Uterus (tissue), 4 donors: Measurements from ENCODE around the gene SERAC1. TPM values are rescaled to one million over a fixed set of nuclear protein-coding genes. Genes with fewer than 3 reads are reported as not detected.

Source experiments
- DNase-seq, 2 donors: peaks; one replicate each; pipeline ENCODE4 v3.0.0-alpha.2; 2019 to 2020
- H3K27ac ChIP-seq, 2 donors: fragments of 200-600 bp; sonication (generic); 1 replicate in 1 of 2; 2 replicates in 1 of 2; pipeline ENCODE4 v1.5.1; 2016 to 2018
- H3K27me3 ChIP-seq, 2 donors: fragments of 200-600 bp; sonication (generic); one replicate each; pipeline ENCODE4 v1.5.1; 2018 to 2019; ENCODE audit warnings: control low read depth in 1 of 2
- H3K36me3 ChIP-seq, 2 donors: fragments of 200-600 bp; sonication (generic); one replicate each; pipeline ENCODE4 v1.5.1; 2019; ENCODE audit warnings: control low read depth in 1 of 2
- H3K4me1 ChIP-seq, 2 donors: fragments of 200-600 bp; sonication (generic); one replicate each; pipeline ENCODE4 v1.5.1; 2018 to 2019; ENCODE audit warnings: control low read depth in 1 of 2
- H3K4me3 ChIP-seq, 2 donors: fragments of 200-600 bp; sonication (generic); 1 replicate in 1 of 2; 2 replicates in 1 of 2; pipeline ENCODE4 v1.5.1; 2018 to 2019; ENCODE audit warnings: mild to moderate bottlenecking in 1 of 2
- H3K9me3 ChIP-seq, 2 donors: fragments of 200-600 bp; sonication (generic); one replicate each; pipeline ENCODE4 v1.5.1; 2019; ENCODE audit warnings: control low read depth in 1 of 2
- POLR2A ChIP-seq, 2 donors: fragments of 450-650 bp; IDR thresholded peaks; one replicate each; pipeline ENCODE4 v1.6.1; 2016; ENCODE audit warnings: antibody characterized with exemption in 2 of 2, mild to moderate bottlenecking in 1 of 2, moderate library complexity in 1 of 2
- intact Hi-C: fragments of 100-400 bp; cut with DNase I; formaldehyde crosslinking; loops from one replicate; pipeline ENCODE4 v1.15.1; 2023; ENCODE audit warnings: low total_unique reads
- total RNA-seq, 4 donors: library from RNA; depleted of rRNA in 3 of 4; stranded (reverse); fragments of >200 nt in 3 of 4; gene quantifications; one replicate each; pipeline versions ENCODE4 v1.1.0 to v1.2.4, GENCODE V29; 2014 to 2023
- TF ChIP-seq, protein P1 (sequence below), 4 experiments: fragments of 200-600 bp in 2 of 4; fragments of 450-650 bp in 2 of 4; sonication (generic) in 2 of 4; IDR thresholded peaks; one replicate each; pipeline ENCODE4 v1.5.1; 2016 to 2019; ENCODE audit warnings: antibody characterized with exemption in 4 of 4, mild to moderate bottlenecking in 2 of 4, moderate library complexity in 1 of 4
- donor health status: DM: yes; HTN: yes; CAD: no.

SERAC1 gene
- total RNA-seq, 4 donors from 2014 or later: 3.3 to 9.7 (median 8.9) TPM

DNA sequence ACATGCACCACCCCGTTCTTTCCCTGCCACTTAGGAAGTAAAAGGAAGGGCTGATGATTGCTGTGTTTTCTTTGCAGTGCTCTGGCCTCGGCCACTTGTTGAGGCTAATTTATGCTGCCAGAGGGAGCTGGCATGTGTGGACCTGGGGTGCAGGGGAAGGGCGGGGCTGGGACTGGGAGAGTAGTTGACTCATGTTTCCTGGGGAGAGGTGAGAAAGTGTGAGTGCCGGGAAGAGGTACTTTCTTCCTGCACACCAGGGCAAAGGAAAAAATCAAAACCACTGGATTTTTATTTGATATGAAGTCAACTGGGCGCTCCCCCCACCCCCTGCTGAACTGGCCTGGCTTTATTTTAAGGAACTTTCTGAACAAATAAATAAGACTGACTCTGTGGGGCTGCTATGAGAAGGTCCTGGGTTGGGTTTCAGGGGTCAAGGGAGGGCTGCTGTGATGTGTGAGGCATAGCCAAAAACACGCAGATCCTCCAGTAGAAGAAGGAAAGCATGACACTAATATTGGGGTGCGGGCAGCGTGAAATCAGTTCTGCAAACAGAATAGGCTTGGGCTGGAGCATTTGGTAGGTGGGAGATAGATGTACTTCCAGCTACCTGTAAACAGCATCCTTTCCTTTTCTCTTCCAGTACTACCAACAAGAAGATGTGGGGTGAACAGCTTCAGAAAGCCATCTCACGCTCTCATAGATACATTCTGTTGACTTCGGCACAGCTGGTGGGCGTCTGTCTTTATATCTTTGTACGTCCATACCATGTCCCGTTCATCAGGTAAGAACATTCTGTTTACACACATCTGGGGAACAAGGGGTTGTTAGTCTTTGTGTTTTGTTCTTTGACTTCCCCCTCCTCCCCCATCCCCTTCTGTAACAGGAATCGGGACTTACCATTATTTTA is 98.9 kb downstream of the SERAC1 start:
- Histone ChIP-seq H3K36me3 (no peaks in the 10 kb centered on the region), H3K27me3 (no peaks in the 10 kb centered on the region), H3K27ac (peak overlapping the region in 1 of 2 donors; percentile 37), H3K4me3 (no peak overlapping the region), H3K9me3 (no peaks in the 10 kb centered on the region), H3K4me1 (no peaks in the 10 kb centered on the region)
- peak in 1 of 2 donors; percentile 53 for DNase-seq
- intact Hi-C loops: loop anchor here (10.0 kb wide), 1 partner anchor 94 kb away; no protein-coding TSS in a partner anchor
- no peak for TF ChIP-seq POLR2A (IDR thresholded peaks at IDR 0.05)
- TF ChIP-seq, protein P1, sequence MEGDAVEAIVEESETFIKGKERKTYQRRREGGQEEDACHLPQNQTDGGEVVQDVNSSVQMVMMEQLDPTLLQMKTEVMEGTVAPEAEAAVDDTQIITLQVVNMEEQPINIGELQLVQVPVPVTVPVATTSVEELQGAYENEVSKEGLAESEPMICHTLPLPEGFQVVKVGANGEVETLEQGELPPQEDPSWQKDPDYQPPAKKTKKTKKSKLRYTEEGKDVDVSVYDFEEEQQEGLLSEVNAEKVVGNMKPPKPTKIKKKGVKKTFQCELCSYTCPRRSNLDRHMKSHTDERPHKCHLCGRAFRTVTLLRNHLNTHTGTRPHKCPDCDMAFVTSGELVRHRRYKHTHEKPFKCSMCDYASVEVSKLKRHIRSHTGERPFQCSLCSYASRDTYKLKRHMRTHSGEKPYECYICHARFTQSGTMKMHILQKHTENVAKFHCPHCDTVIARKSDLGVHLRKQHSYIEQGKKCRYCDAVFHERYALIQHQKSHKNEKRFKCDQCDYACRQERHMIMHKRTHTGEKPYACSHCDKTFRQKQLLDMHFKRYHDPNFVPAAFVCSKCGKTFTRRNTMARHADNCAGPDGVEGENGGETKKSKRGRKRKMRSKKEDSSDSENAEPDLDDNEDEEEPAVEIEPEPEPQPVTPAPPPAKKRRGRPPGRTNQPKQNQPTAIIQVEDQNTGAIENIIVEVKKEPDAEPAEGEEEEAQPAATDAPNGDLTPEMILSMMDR (IDR thresholded peaks at IDR 0.05): no peak

DNA sequence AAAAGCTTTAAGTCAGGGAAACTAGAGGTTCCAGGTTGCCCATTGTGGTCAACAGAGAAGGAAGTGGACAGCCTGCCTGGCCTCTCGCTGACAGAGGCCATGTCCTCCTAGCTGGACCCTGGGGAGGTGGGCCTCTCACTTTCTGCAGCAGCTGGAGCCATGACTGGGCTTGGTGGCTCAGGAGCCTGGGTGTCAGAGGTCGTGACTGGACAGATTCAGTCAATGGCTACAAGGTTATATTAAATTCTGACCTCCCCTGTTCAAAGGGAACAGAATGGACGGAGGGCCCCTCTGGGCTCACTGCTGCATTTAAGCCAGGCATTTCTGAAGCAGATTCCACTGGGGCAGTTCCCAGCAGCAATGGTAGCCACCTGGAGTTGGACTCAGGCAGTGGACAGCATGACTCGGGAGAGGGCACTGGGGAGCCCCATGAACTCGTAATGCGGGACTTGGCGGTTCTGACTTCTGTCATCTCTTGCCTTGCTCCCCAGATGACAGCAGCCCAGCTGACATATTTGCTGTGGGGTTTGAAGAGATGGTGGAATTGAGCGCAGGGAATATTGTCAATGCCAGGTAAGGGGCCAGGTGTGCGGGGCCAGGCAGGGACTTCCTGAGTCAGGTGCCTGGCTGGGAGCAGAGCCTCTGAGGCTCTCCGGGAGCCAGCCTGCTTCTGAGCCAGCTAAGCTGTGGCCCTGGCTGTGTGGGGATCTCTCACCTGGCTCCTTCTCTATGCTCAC is 99.7 kb downstream of the SERAC1 start:
- no peak overlapping the region for H3K27ac ChIP-seq
- no peaks in the 10 kb centered on the region for H3K36me3 ChIP-seq
- no peaks in the 10 kb centered on the region for H3K27me3 ChIP-seq
- H3K4me3 ChIP-seq: no peak overlapping the region
- intact Hi-C loops: loop anchor here (10.0 kb wide), 1 partner anchor 94 kb away; no protein-coding TSS in a partner anchor
- no peaks in the 10 kb centered on the region for H3K4me1 ChIP-seq
- no peaks in the 10 kb centered on the region for H3K9me3 ChIP-seq
- TF ChIP-seq, protein P1 (IDR thresholded peaks at IDR 0.05): no peak
- no peak for TF ChIP-seq POLR2A (IDR thresholded peaks at IDR 0.05)
- no peak for DNase-seq

DNA sequence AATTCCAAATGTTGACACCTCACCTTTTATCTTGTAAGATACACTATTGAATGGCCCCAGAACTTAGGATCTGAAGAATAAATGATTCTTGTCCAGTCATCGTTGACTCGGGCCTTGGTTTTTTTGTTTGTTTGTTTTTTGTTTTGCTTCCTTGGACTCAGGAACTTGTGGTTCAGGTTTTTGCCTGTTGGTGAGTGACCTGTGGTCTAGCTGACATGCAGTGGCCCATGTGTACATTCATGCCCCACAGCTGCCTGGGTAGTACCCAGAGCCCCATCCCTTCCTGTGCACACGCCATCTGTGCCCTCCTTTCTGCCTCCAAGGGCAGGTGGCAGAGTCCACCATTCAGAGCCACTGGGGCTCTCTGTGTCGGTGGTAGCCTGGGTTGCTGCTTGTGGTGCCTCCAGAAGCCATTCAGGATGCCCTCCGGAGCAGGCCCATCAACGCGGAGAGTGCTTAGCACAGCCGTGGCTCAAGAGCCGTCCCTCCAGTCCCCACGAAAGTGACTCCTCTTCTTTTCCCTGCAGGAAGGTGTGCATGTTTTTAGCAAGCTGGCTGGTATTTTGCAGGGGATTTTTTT is 100.5 kb downstream of the SERAC1 start:
- Histone ChIP-seq H3K4me1 (no peaks in the 10 kb centered on the region), H3K36me3 (no peaks in the 10 kb centered on the region), H3K4me3 (no peak overlapping the region), H3K27ac (no peak overlapping the region), H3K27me3 (no peaks in the 10 kb centered on the region), H3K9me3 (no peaks in the 10 kb centered on the region)
- no peak for DNase-seq
- intact Hi-C loops: loop anchor here (10.0 kb wide), 1 partner anchor 93 kb away; no protein-coding TSS in a partner anchor
- no peak for TF ChIP-seq POLR2A (IDR thresholded peaks at IDR 0.05)
- TF ChIP-seq, protein P1 (IDR thresholded peaks at IDR 0.05): no peak

DNA sequence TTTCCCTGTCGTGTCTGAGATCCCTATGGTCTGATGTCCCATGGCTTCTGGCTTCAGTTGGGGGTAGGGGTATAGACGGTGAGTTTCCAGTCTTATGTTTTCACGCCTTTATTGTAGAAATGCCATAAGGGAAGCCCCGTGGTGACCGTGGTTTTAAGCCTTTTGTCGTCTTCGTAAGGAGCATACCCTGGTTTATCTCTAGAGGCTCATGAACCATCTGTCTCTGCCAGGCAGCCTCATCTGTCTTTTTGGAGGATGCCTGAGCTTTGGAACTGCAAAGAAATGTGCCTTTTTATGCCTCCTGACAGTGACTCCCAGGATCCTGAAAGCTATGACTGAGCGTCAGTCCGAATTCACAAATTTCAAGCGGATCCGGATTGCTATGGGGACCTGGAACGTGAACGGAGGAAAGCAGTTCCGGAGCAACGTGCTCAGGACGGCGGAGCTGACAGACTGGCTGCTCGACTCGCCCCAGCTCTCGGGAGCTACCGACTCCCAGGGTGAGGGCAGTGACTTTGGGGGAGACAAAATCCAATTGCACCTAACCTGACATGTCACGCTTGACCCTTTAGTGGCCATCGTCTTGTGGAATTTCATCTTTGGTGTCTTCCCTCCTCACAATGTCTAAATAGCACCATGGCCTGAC is 101.8 kb downstream of the SERAC1 start:
- Histone ChIP-seq H3K9me3 (no peaks in the 10 kb centered on the region), H3K4me1 (no peaks in the 10 kb centered on the region), H3K27ac (no peak overlapping the region), H3K4me3 (no peak overlapping the region), H3K36me3 (no peaks in the 10 kb centered on the region), H3K27me3 (no peaks in the 10 kb centered on the region)
- TF ChIP-seq, protein P1 (IDR thresholded peaks at IDR 0.05): no peak
- no peak for TF ChIP-seq POLR2A (IDR thresholded peaks at IDR 0.05)
- intact Hi-C loops: loop anchor here (10.0 kb wide), 1 partner anchor 91 kb away; no protein-coding TSS in a partner anchor
- no peak for DNase-seq
